GM12892 (cell line): ENCODE measurements around the gene ARHGAP29.

Experiments used
- POLR2A ChIP-seq: IDR thresholded peaks from 2 replicates; pipeline ENCODE4 v1.6.1; 2011; ENCODE audit warnings: low read depth, low read length, control low read depth
- POLR2AphosphoS5 ChIP-seq: IDR thresholded peaks from 2 replicates; pipeline ENCODE4 v1.6.1; 2011; ENCODE audit warnings: low read depth, low read length, control low read depth
- TAF1 ChIP-seq: IDR thresholded peaks from 2 replicates; pipeline ENCODE4 v1.6.1; 2011; ENCODE audit warnings: low read depth, mild to moderate bottlenecking, control low read depth, low read length, borderline replicate concordance

GRCh38 chr1:94255476-94255875 is 18.1 kb upstream of the ARHGAP29 start:
- TF ChIP-seq POLR2A = no peak
- TF ChIP-seq POLR2AphosphoS5 = no peak
- no peak for TF ChIP-seq TAF1
